Heart left ventricle (tissue), 16 donors: ENCODE results near the gene CLECL1. TPM values are rescaled to one million over a fixed set of nuclear protein-coding genes. Genes with fewer than 3 reads are reported as not detected.
"Not testable (repeated sequence)": the region's sequence is repeated elsewhere in the genome, so short reads cannot be mapped to it uniquely, and the experiment has no call there.

Experiments used
- ATAC-seq, 4 donors: fragments of 200-7000 bp; cut with Tn5 transposase; one replicate each; pipeline ENCODE4 v1.9.1; 2020 to 2022; ENCODE audit warnings: moderate library complexity in 4 of 4, mild to moderate bottlenecking in 3 of 4, moderate number of reproducible peaks in 1 of 4
- DNase-seq, 5 donors: peaks; one replicate each; pipeline ENCODE4 v3.0.0-alpha.2; 2020
- H3K27ac ChIP-seq, 12 donors: fragments of 200-600 bp; sonication (generic) in 4 of 12; one replicate each; pipeline versions ENCODE4 v1.5.0 to v1.8.0; 2016 to 2022; ENCODE audit warnings: mild to moderate bottlenecking in 2 of 12
- H3K27me3 ChIP-seq, 9 donors: fragments of 200-600 bp; sonication (generic) in 2 of 9; one replicate each; pipeline versions ENCODE4 v1.5.1 to v1.8.0; 2016 to 2022; ENCODE audit warnings: mild to moderate bottlenecking in 3 of 9
- H3K36me3 ChIP-seq, 9 donors: fragments of 200-600 bp; sonication (generic) in 2 of 9; one replicate each; pipeline versions ENCODE4 v1.5.0 to v1.8.0; 2018 to 2022; ENCODE audit warnings: mild to moderate bottlenecking in 2 of 9
- H3K4me1 ChIP-seq, 12 donors: fragments of 200-600 bp; sonication (generic) in 4 of 12; one replicate each; pipeline versions ENCODE4 v1.5.0 to v1.8.0; 2016 to 2022; ENCODE audit warnings: mild to moderate bottlenecking in 3 of 12
- H3K4me3 ChIP-seq, 12 donors: fragments of 200-600 bp; sonication (generic) in 4 of 12; one replicate each; pipeline versions ENCODE4 v1.5.0 to v1.8.0; 2017 to 2022; ENCODE audit warnings: mild to moderate bottlenecking in 9 of 12, moderate library complexity in 4 of 12
- H3K9me3 ChIP-seq, 12 donors: fragments of 200-600 bp; sonication (generic) in 4 of 12; one replicate each; pipeline versions ENCODE4 v1.5.0 to v1.8.0; 2016 to 2022; ENCODE audit warnings: mild to moderate bottlenecking in 1 of 12
- CTCF ChIP-seq, 12 donors: fragments of 200-600 bp; sonication (generic) in 4 of 12; IDR thresholded peaks; one replicate each; pipeline versions ENCODE4 v1.5.0 to v1.8.0; 2018 to 2022; ENCODE audit warnings: antibody characterized with exemption in 12 of 12, mild to moderate bottlenecking in 5 of 12
- POLR2A ChIP-seq, 2 donors: fragments of 450-650 bp; IDR thresholded peaks; one replicate each; pipeline ENCODE4 v1.6.1; 2017; ENCODE audit warnings: antibody characterized with exemption in 2 of 2, mild to moderate bottlenecking in 2 of 2, moderate library complexity in 2 of 2
- WGBS, 4 donors: extraction: QIAGEN DNeasy Blood & Tissue Kit in 2 of 4; methylation state at CpG; one replicate each; pipeline versions ENCODE4 v1.1.5 to v1.1.7; 2013 to 2018; 5-methylcytosine and 5-hydroxymethylcytosine counted together
- intact Hi-C, 10 donors: fragments of 100-400 bp; cut with DNase I; formaldehyde crosslinking; loops; one replicate each; pipeline versions ENCODE4 v1.11.1 to v1.14.2; 2022
- polyA plus RNA-seq, 2 donors: library from polyadenylated mRNA; stranded (reverse); fragments of 200-250 nt; gene quantifications; one replicate each; pipeline ENCODE4 v1.2.3, GENCODE V29; 2013
- total RNA-seq, 9 donors: library from RNA; depleted of rRNA in 2 of 9; stranded (reverse); fragments of >200 nt in 2 of 9; fragmentation: NEBNext Ultra II Directional in 3 of 9; extraction: Animal tissue kit (Norgen Biotek cat#: 25700) in 3 of 9; gene quantifications; one replicate each; pipeline versions ENCODE4 v1.1.0 to v1.2.4, GENCODE V29; 2016 to 2023
- donor health status: ischemic (EF 13 %, LVEDD 7.1; RV severe dilation, severe dysfunction).
- donor health status: healthy with polysubstance abuse.
- donor health status: DM: no; HTN: yes; CAD: no.
- donor health status: DM: no; HTN: no; CAD: no.
- donor health status: ischemic (EF 25% LVEDD 6.9; RV normal size, moderate dysfunction).
- donor health status: ischemic (EF 25% LVEDD 5.7; RV mildly dilated, moderate dysfunction).
- donor health status: healthy.
- donor health status: DM: yes; HTN: yes; CAD: no.
- donor health status: ischemic (EF 35%, LVEDD 5.7; RV mildly dilated, moderate dysfunction).
- donor health status: nonischemic (EF 11% LVEDD 7.7; RV severe dilation, severe dysfunction).
- donor health status: DM: yes; HTN: yes; CAD: no.
- donor health status: PGD.
- donor health status: ischemic (EF 29% LVEDD 5.4; RV normal size, mild dysfunction).
- donor health status: nonischemic (EF 23%, LVEDD 6.1; RV moderate dilation, normal function).

CLECL1 gene
- total and polyA plus RNA-seq, 11 donors = 0.93 to 4.6 TPM; not detected in 9

GRCh38 chr12:9740106-9740750, 7.3 kb upstream of the CLECL1 start:
- TF ChIP-seq CTCF (IDR thresholded peaks at IDR 0.05) = no peak
- no peak for TF ChIP-seq POLR2A (IDR thresholded peaks at IDR 0.05)
- WGBS, 4 donors = 72 to 86% (median 77%) methylated on average over 7 of the region's 7 CpGs
- H3K4me3 ChIP-seq = peak overlapping the region in 9 of 12 donors; percentile 16 to 55 (median 47)
- ATAC-seq = no peak
- intact Hi-C loops = no loop called here
- no peaks in the 10 kb centered on the region for H3K9me3 ChIP-seq
- H3K27ac ChIP-seq = peak overlapping the region in 8 of 12 donors; percentile 8 to 70 (median 48)
- DNase-seq = no peak
- peaks cover 0 to 62% (median 7%) of the 10 kb centered on the region in 12 donors for H3K4me1 ChIP-seq
- no peaks in the 10 kb centered on the region for H3K36me3 ChIP-seq
- no peaks in the 10 kb centered on the region for H3K27me3 ChIP-seq

DNA sequence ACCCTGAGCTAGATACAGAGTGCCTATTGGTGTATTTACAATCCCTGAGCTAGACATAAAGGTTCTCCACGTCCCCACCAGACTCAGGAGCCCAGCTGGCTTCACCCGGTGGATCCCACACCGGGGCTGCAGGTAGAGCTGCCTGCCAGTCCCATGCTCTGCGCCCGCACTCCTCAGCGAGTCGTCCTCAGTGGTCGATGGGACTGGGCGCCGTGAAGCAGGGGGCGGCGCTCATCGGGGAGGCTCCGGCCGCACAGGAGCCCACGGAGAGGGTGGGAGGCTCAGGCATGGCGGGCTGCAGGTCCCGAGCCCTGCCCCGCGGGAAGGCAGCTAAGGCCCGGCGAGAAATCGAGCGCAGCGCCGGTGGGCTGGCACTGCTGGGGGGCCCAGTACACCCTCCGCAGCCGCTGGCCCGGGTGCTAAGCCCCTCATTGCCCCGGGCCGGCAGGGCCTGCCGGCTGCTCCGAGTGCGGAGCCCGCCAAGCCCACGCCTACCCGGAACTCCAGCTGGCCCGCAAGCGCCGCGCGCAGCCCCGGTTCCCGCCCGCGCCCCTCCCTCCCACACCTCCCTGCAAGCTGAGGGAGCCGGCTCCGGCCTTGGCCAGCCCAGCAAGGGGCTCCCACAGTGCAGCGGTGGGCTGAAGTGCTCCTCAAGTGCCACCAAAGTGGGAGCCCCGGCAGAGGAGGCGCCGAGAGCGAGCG, 6.7 kb upstream of the CLECL1 start:
- intact Hi-C loops, H3K9me3 ChIP-seq, H3K36me3 ChIP-seq, ATAC-seq, H3K27me3 ChIP-seq: not testable (repeated sequence)
- peaks cover 0 to 63% (median 7%) of the 10 kb centered on the region in 12 donors for H3K4me1 ChIP-seq
- WGBS, 4 donors = 68 to 73% (median 70%) methylated on average over 19 to 54 of the region's 54 CpGs
- peak in 1 of 2 donors; percentile 16 for TF ChIP-seq POLR2A (IDR thresholded peaks at IDR 0.05)
- DNase-seq = peak in 3 of 5 donors; percentile 30 to 76 (median 46)
- peak overlapping the region in 10 of 12 donors; percentile 7 to 55 (median 47) for H3K4me3 ChIP-seq
- peak overlapping the region in 8 of 12 donors; percentile 8 to 70 (median 48) for H3K27ac ChIP-seq

DNA sequence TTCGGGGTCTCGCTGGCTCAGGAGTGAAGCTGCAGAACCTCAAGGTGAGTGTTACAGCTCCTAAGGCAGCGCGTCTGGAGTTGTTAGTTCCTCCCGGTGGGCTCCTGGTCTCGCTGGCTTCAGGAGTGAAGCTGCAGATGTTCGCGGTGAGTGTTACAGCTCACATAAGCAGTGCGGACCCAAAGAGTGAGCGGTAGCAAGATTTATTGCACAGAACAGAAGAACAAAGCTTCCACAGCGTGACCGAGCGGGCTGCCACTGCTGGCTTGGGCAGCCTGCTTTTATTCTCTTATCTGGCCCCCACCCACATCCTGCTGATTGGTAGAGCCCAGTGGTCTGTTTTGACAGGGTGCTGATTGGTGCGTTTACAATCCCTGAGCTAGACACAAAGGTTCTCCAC, 6.0 kb upstream of the CLECL1 start:
- intact Hi-C loops, H3K27me3 ChIP-seq, ATAC-seq, H3K9me3 ChIP-seq, H3K36me3 ChIP-seq, DNase-seq, H3K4me3 ChIP-seq: not testable (repeated sequence)
- WGBS, 4 donors = 87 to 93% (median 88%) methylated on average over 14 of the region's 14 CpGs
- peaks cover 0 to 63% (median 7%) of the 10 kb centered on the region in 12 donors for H3K4me1 ChIP-seq
- H3K27ac ChIP-seq = peak overlapping the region in 3 of 12 donors; percentile 75 to 80 (median 76)

DNA sequence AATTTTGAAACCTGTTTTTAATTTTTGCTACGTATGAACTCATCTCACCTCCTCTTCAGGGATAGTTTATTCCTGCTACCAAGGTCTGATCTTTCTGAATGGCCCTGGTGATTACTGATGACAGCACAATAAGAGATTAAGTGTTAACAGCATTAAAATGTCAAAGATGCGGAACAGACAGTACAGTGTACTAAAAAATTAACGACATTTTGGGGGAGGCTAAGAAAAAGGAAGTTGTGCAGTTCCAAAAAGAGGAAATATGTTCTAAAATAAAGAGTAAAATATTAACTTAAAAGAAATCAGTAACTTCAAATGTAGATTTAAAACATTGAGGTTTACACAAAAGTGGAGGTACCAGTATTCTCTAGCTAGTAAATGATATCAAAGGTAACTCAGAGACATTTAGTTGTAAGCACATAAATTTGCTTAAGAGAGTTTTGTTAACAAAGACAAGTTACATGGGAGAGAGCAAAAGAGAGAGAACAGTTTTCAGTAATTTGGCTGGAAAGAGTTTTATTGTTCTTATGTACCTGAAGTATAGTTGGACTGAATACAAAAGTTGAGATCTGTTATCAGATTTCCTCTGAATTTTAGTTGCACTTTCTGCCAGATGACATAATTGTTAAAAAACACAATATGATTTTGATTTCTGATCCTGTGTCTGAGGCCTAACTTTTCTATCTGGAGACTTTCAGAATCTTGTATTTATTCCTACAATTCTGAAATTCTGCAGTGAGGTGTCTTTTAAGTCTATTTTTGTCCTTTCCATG, 4.2 kb upstream of the CLECL1 start:
- WGBS, 4 donors = 36 to 39% (median 38%) methylated on average over 3 of the region's 3 CpGs
- ATAC-seq (peak in 2 of 4 donors; percentile 28 to 68), DNase-seq (no peak)
- intact Hi-C loops = loop anchor here in 1 of 10 donors (2.0 kb wide), 1 partner anchor 36 kb away; no protein-coding TSS in a partner anchor
- peaks cover 0 to 49% (median 5%) of the 10 kb centered on the region in 12 donors for H3K4me1 ChIP-seq
- TF ChIP-seq CTCF (IDR thresholded peaks at IDR 0.05) (no peak), POLR2A (IDR thresholded peaks at IDR 0.05) (no peak)
- H3K4me3 ChIP-seq = no peak overlapping the region
- no peaks in the 10 kb centered on the region for H3K36me3 ChIP-seq
- peak overlapping the region; percentile 30 to 80 (median 64) for H3K27ac ChIP-seq
- no peaks in the 10 kb centered on the region for H3K9me3 ChIP-seq
- no peaks in the 10 kb centered on the region for H3K27me3 ChIP-seq
